HCT116 (cell line): ENCODE measurements around the gene TLE3. TPM values are rescaled to one million over a fixed set of nuclear protein-coding genes. Genes with fewer than 3 reads are reported as not detected.
A peak's percentile ranks its signal among the peaks of the same experiment; 100 is the strongest.

Experiments used
- ATAC-seq: fragments of 200-7000 bp; cut with Tn5 transposase; 2 replicates; pipeline ENCODE4 v1.9.1; 2020; ENCODE audit warnings: mild to moderate bottlenecking, moderate library complexity
- BruUV-seq: library from RNA; stranded (reverse); fragments of 400-500 nt; replicated peaks from 2 replicates; lab custom pipeline; 2021; lab: Mats Ljungman, UMichigan
- CTCF ChIA-PET: fragments of 300-600 bp; sonication (Branson Sonifier 250); formaldehyde crosslinking; loops from one replicate; lab custom pipeline; 2021; ENCODE audit warnings: antibody characterized with exemption; lab: Charles Lee
- POLR2A ChIA-PET: fragments of 300-600, 350-600 bp; sonication (Branson Sonifier 250); formaldehyde crosslinking; loops from one replicate; lab custom pipeline; 2021; ENCODE audit warnings: antibody characterized with exemption; lab: Charles Lee
- RAD21 ChIA-PET, 2 experiments: fragments of 300-600 bp; sonication (Branson Sonifier 250); formaldehyde crosslinking; loops; one replicate each; lab custom pipeline; 2023; ENCODE audit warnings: low total read pairs in 2 of 2; ENCODE audit not compliant: uncharacterized antibody in 2 of 2, unreplicated experiment in 2 of 2, low non-redundant PET in 1 of 2; lab: Charles Lee
- DNase-seq: peaks from one replicate; pipeline ENCODE4 v3.0.0-alpha.2; 2010; ENCODE audit warnings: low read depth, low spot score
- H2AFZ ChIP-seq: fragments of 200-600 bp; shearing (Covaris generic), sonication (generic); 2 replicates; pipeline ENCODE4 v1.6.1; 2017; ENCODE audit warnings: low read depth, mixed run types, mixed read lengths, antibody characterized with exemption, low read length; ENCODE audit not compliant: poor library complexity, severe bottlenecking
- H3K27ac ChIP-seq: 2 replicates; pipeline ENCODE4 v1.5.1; 2012; ENCODE audit warnings: low read depth, low read length
- H3K27me3 ChIP-seq: fragments of 200-600 bp; sonication (generic); 2 replicates; pipeline ENCODE4 v1.6.1; 2016; ENCODE audit warnings: mixed run types, low read length, mixed read lengths; ENCODE audit not compliant: insufficient read depth
- H3K36me3 ChIP-seq, 2 experiments: fragments of 200-500 bp in 1 of 2; fragments of 200-600 bp in 1 of 2; sonication (Bioruptor generic) in 1 of 2; sonication (generic) in 1 of 2; 2 replicates each; pipeline versions ENCODE4 v1.5.1 to v1.6.1; 2014 to 2016; ENCODE audit warnings: low read length in 2 of 2, inconsistent platforms in 1 of 2, mixed read lengths in 1 of 2, mixed run types in 1 of 2; ENCODE audit not compliant: insufficient read depth in 2 of 2, control insufficient read depth in 1 of 2
- H3K4me1 ChIP-seq, 2 experiments: fragments of 200-600 bp in 1 of 2; sonication (generic) in 1 of 2; 2 replicates each; pipeline versions ENCODE4 v1.5.1 to v1.6.1; 2012 to 2017; ENCODE audit warnings: low read length in 2 of 2, inconsistent platforms in 1 of 2, mild to moderate bottlenecking in 1 of 2, mixed read lengths in 1 of 2, mixed run types in 1 of 2, moderate library complexity in 1 of 2; ENCODE audit not compliant: insufficient read depth in 2 of 2, control insufficient read depth in 1 of 2
- H3K4me2 ChIP-seq: fragments of 200-600 bp; sonication (generic); 2 replicates; pipeline ENCODE4 v1.6.1; 2017; ENCODE audit warnings: mixed run types, low read length, mixed read lengths
- H3K4me3 ChIP-seq, 2 experiments: fragments of 200-600 bp in 1 of 2; sonication (generic) in 1 of 2; replicated peaks in 1 of 2; 2 replicates each; pipeline ENCODE4 v1.5.1; 2011 to 2016; ENCODE audit warnings: low read length in 2 of 2, control low read depth in 1 of 2, low read depth in 1 of 2, mild to moderate bottlenecking in 1 of 2, mixed read lengths in 1 of 2, mixed run types in 1 of 2
- H3K79me2 ChIP-seq: fragments of 200-600 bp; sonication (generic); 2 replicates; pipeline ENCODE4 v1.6.1; 2017; ENCODE audit warnings: mild to moderate bottlenecking, mixed run types, low read length, moderate library complexity, mixed read lengths; ENCODE audit not compliant: insufficient read depth
- H3K9ac ChIP-seq: fragments of 200-600 bp; sonication (generic); 2 replicates; pipeline ENCODE4 v1.6.1; 2016; ENCODE audit warnings: low read length, mixed read lengths
- H3K9me2 ChIP-seq: fragments of 200-600 bp; sonication (generic), shearing (Covaris generic); 2 replicates; pipeline ENCODE4 v1.6.1; 2017; ENCODE audit warnings: mixed run types, mild to moderate bottlenecking, moderate library complexity; ENCODE audit not compliant: insufficient read depth
- H3K9me3 ChIP-seq, 2 experiments: fragments of 200-500 bp in 1 of 2; fragments of 200-600 bp in 1 of 2; sonication (Bioruptor generic) in 1 of 2; sonication (generic) in 1 of 2; 2 replicates each; pipeline ENCODE4 v1.6.1; 2014 to 2017; ENCODE audit warnings: low read length in 2 of 2, mixed read lengths in 2 of 2, inconsistent platforms in 1 of 2, low read depth in 1 of 2, mild to moderate bottlenecking in 1 of 2, mixed run types in 1 of 2, moderate library complexity in 1 of 2; ENCODE audit not compliant: control insufficient read depth in 1 of 2, insufficient read depth in 1 of 2
- H4K20me1 ChIP-seq: fragments of 200-600 bp; sonication (generic), shearing (Covaris generic); 2 replicates; pipeline ENCODE4 v1.6.1; 2017; ENCODE audit warnings: mixed run types, mild to moderate bottlenecking, moderate library complexity; ENCODE audit not compliant: insufficient read depth
- ATF3 ChIP-seq: IDR thresholded peaks from 2 replicates; pipeline ENCODE4 v1.6.1; 2012
- CBX3 ChIP-seq: IDR thresholded peaks from 2 replicates; pipeline ENCODE4 v1.6.1; 2012; ENCODE audit warnings: low read depth
- CEBPB ChIP-seq: IDR thresholded peaks from 2 replicates; pipeline ENCODE4 v1.6.1; 2012; ENCODE audit warnings: low read depth
- EGR1 ChIP-seq: IDR thresholded peaks from 2 replicates; pipeline ENCODE4 v1.6.1; 2012; ENCODE audit warnings: low read depth
- ELF1 ChIP-seq: IDR thresholded peaks from 2 replicates; pipeline ENCODE4 v1.6.1; 2012; ENCODE audit warnings: low read depth, borderline replicate concordance
- EZH2phosphoT487 ChIP-seq: fragments of 200-600 bp; IDR thresholded peaks from 2 replicates; pipeline ENCODE4 v1.6.1; 2018; ENCODE audit warnings: antibody characterized with exemption, borderline replicate concordance
- FOSL1 ChIP-seq: IDR thresholded peaks from 2 replicates; pipeline ENCODE4 v1.6.1; 2012; ENCODE audit warnings: low read depth
- JUND ChIP-seq: IDR thresholded peaks from 2 replicates; pipeline ENCODE4 v1.6.1; 2012
- POLR2A ChIP-seq: IDR thresholded peaks from 2 replicates; pipeline ENCODE4 v1.7.0; 2011; ENCODE audit warnings: borderline replicate concordance; ENCODE audit not compliant: insufficient read depth, insufficient read length; ENCODE audit errors: extremely low read depth
- REST ChIP-seq: IDR thresholded peaks from 2 replicates; pipeline ENCODE4 v1.6.1; 2012; ENCODE audit warnings: low read depth
- SP1 ChIP-seq: IDR thresholded peaks from 2 replicates; pipeline ENCODE4 v1.6.1; 2012; ENCODE audit warnings: low read depth
- SRF ChIP-seq: IDR thresholded peaks from 2 replicates; pipeline ENCODE4 v1.6.1; 2012; ENCODE audit warnings: low read depth
- TCF7L2 ChIP-seq: IDR thresholded peaks from 2 replicates; pipeline ENCODE4 v1.7.0; 2011; ENCODE audit warnings: borderline replicate concordance, inconsistent platforms; ENCODE audit not compliant: insufficient read depth, insufficient read length; ENCODE audit errors: extremely low read depth
- ZBTB33 ChIP-seq: IDR thresholded peaks from 2 replicates; pipeline ENCODE4 v1.6.1; 2011; ENCODE audit warnings: mild to moderate bottlenecking, low read length, moderate library complexity; ENCODE audit not compliant: insufficient replicate concordance; ENCODE audit errors: extremely low read depth
- ZFX ChIP-seq: fragments of 450-650 bp; IDR thresholded peaks from 2 replicates; pipeline ENCODE4 v1.6.1; 2017
- intact Hi-C: fragments of 100-400 bp; cut with micrococcal nuclease; formaldehyde crosslinking; loops from 2 replicates; pipeline ENCODE4 v1.10.0; 2022
- total RNA-seq: library from RNA; stranded (reverse); gene quantifications from one replicate; pipeline ENCODE4 v1.2.1, GENCODE V29; 2021; ENCODE audit not compliant: unreplicated experiment

Gene TLE3
- total RNA-seq, 1 experiment from 2014 or later: 53.9 TPM

- intact Hi-C loops: no loop called here
- Histone ChIP-seq H3K9ac (no peak overlapping the region), H3K79me2 (no peaks in the 10 kb centered on the region), H2AFZ (no peak overlapping the region), H4K20me1 (no peaks in the 10 kb centered on the region), H3K4me2 (no peak overlapping the region; the same call in 1 of the 2 replicates), H3K27me3 (peaks cover 6% of the 10 kb centered on the region; the same call in 1 of the 2 replicates), H3K9me2 (no peaks in the 10 kb centered on the region)
- DNase-seq (peak; percentile 15), ATAC-seq (peak; percentile 50; the same call in 1 of the 2 replicates)
- RAD21 ChIA-PET: no interaction called here
- BruUV-seq: no TSS peak
- TF ChIP-seq ZFX: no peak
- TF ChIP-seq, all 23 proteins: peak for 0
- H3K4me1 ChIP-seq: peaks cover 0 to 10% of the 10 kb centered on the region in 2 experiments; a peak in 1 of 4 replicates
- H3K4me3 ChIP-seq: no peak overlapping the region
- H3K36me3 ChIP-seq: no peaks in the 10 kb centered on the region
- H3K27ac ChIP-seq: no peak overlapping the region
- ChIA-PET POLR2A (no interaction called here), CTCF (no interaction called here)
- no peaks in the 10 kb centered on the region for H3K9me3 ChIP-seq
Measured at GRCh38 chr15:70023064-70023768, 74.5 kb downstream of the TLE3 start.

- H3K9me3 ChIP-seq: no peaks in the 10 kb centered on the region
- ChIA-PET CTCF (no interaction called here), RAD21 (no interaction called here), POLR2A (no interaction called here)
- DNase-seq: no peak
- no peak for ATAC-seq
- peaks cover 6% of the 10 kb centered on the region; the same call in 1 of the 2 replicates for H3K27me3 ChIP-seq
- intact Hi-C loops: no loop called here
- BruUV-seq: no TSS peak
- no peaks in the 10 kb centered on the region for H3K36me3 ChIP-seq
- peaks cover 0 to 10% of the 10 kb centered on the region in 2 experiments; a peak in 1 of 4 replicates for H3K4me1 ChIP-seq
- H3K79me2 ChIP-seq: no peaks in the 10 kb centered on the region
- H3K4me3 ChIP-seq: no peak overlapping the region
- no peaks in the 10 kb centered on the region for H4K20me1 ChIP-seq
- H3K4me2 ChIP-seq: no peak overlapping the region
- H3K9me2 ChIP-seq: no peaks in the 10 kb centered on the region
- H2AFZ ChIP-seq: no peak overlapping the region
- no peak overlapping the region for H3K9ac ChIP-seq
- H3K27ac ChIP-seq: no peak overlapping the region
- TF ChIP-seq ZFX: no peak
- TF ChIP-seq ZBTB33: no peak
- no peak for TF ChIP-seq POLR2A
- no peak for TF ChIP-seq CEBPB
- no peak for TF ChIP-seq FOSL1
- no peak for TF ChIP-seq EGR1
- no peak for TF ChIP-seq TCF7L2
- TF ChIP-seq ELF1: no peak
- TF ChIP-seq SRF: no peak
- no peak for TF ChIP-seq JUND
- no peak for TF ChIP-seq SP1
- TF ChIP-seq CBX3: no peak
- no peak for TF ChIP-seq REST
- no peak for TF ChIP-seq ATF3
- TF ChIP-seq EZH2phosphoT487: no peak
Measured at GRCh38 chr15:70020229-70020628, 77.5 kb downstream of the TLE3 start.
